A549 (cell line): ENCODE measurements around the gene UPK3B.
"Not testable (repeated sequence)": the region's sequence is repeated elsewhere in the genome, so short reads cannot be mapped to it uniquely, and the experiment has no call there.

ENCODE experiments used
- CHD4 ChIP-seq: fragments of 200-600 bp; sonication (generic); IDR thresholded peaks from 2 replicates; pipeline ENCODE4 v1.6.1; 2016; ENCODE audit warnings: antibody characterized with exemption, mild to moderate bottlenecking, borderline replicate concordance
- CTCF ChIP-seq: fragments of >200 bp; sonication (Bioruptor Twin); formaldehyde crosslinking; IDR thresholded peaks from 3 replicates; pipeline ENCODE4 v1.5.1; 2016
- E2F6 ChIP-seq: IDR thresholded peaks from 2 replicates; pipeline ENCODE4 v1.6.1; 2012; ENCODE audit warnings: low read depth, borderline replicate concordance
- EP300 ChIP-seq, 2 experiments: fragments of >200 bp; sonication (Bioruptor Twin); formaldehyde crosslinking; IDR thresholded peaks; 2 replicates in 1 of 2; 3 replicates in 1 of 2; pipeline ENCODE4 v1.6.1; 2016 to 2017
- GATA3 ChIP-seq: IDR thresholded peaks from 2 replicates; pipeline ENCODE4 v1.6.1; 2012; ENCODE audit warnings: borderline replicate concordance
- JUN ChIP-seq, 2 experiments: fragments of >200 bp; sonication (Bioruptor Twin); formaldehyde crosslinking; IDR thresholded peaks; 2 replicates in 1 of 2; 3 replicates in 1 of 2; pipeline ENCODE4 v1.6.1; 2016 to 2017
- POLR2A ChIP-seq: IDR thresholded peaks from 2 replicates; pipeline ENCODE4 v1.6.1; 2012; ENCODE audit warnings: mild to moderate bottlenecking, low read length
- RAD21 ChIP-seq, 2 experiments: fragments of >200 bp in 1 of 2; sonication (Bioruptor Twin) in 1 of 2; formaldehyde crosslinking in 1 of 2; IDR thresholded peaks in 1 of 2; conservative IDR thresholded peaks in 1 of 2; 2 replicates in 1 of 2; 3 replicates in 1 of 2; pipeline ENCODE4 v1.6.1; 2012 to 2018; ENCODE audit warnings: inconsistent platforms in 1 of 2
- SREBF2 ChIP-seq: fragments of 450-650 bp; IDR thresholded peaks from 2 replicates; pipeline ENCODE4 v1.6.1; 2014; ENCODE audit warnings: mild to moderate bottlenecking, moderate library complexity
- ZFP36 ChIP-seq: fragments of 450-650 bp; IDR thresholded peaks from 2 replicates; pipeline ENCODE4 v1.6.1; 2014; ENCODE audit warnings: borderline replicate concordance; ENCODE audit not compliant: partially characterized antibody

GRCh38 chr7:76485822-76486610 is 24.3 kb upstream of the UPK3B start:
- TF ChIP-seq EP300 (IDR thresholded peaks at IDR 0.05); CHD4; CTCF; POLR2A; SREBF2; E2F6; ZFP36; JUN (IDR thresholded peaks at IDR 0.05); GATA3; RAD21 (conservative IDR thresholded peaks at IDR 0.05 in 1 of 2, IDR thresholded peaks at IDR 0.05 in 1 of 2): not testable (repeated sequence)
